ENCODE data around the gene GPD1. TPM values are rescaled to one million over a fixed set of nuclear protein-coding genes. Genes with fewer than 3 reads are reported as not detected.
"Not testable (repeated sequence)": the region's sequence is repeated elsewhere in the genome, so short reads cannot be mapped to it uniquely, and the experiment has no call there.

The GPD1 gene
- total RNA-seq, 1 donor: not detected

DNA sequence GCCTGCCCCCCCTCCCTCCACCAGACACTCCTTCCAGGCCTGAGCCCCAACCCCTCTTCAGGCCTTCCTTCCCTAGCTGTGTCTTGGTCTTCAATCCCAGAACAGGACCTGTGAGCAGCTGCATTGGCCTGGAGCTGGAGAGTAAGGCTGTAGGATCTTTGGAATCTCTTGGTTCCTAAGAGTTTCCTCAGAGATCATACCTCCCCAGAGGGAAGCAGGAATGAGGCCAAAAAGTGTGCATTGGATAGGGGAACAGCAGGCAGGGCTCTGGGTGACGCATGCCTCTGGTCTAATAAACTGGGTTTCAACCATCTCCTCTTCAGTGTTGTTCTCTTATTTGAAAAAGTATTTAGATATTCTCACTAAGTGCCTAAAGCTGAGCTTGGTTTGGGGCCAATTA is 20.5 kb upstream of the GPD1 start:
- TF ChIP-seq, protein P1, sequence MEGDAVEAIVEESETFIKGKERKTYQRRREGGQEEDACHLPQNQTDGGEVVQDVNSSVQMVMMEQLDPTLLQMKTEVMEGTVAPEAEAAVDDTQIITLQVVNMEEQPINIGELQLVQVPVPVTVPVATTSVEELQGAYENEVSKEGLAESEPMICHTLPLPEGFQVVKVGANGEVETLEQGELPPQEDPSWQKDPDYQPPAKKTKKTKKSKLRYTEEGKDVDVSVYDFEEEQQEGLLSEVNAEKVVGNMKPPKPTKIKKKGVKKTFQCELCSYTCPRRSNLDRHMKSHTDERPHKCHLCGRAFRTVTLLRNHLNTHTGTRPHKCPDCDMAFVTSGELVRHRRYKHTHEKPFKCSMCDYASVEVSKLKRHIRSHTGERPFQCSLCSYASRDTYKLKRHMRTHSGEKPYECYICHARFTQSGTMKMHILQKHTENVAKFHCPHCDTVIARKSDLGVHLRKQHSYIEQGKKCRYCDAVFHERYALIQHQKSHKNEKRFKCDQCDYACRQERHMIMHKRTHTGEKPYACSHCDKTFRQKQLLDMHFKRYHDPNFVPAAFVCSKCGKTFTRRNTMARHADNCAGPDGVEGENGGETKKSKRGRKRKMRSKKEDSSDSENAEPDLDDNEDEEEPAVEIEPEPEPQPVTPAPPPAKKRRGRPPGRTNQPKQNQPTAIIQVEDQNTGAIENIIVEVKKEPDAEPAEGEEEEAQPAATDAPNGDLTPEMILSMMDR (IDR thresholded peaks at IDR 0.05; ENCODE audit: extremely low read depth, low read depth, low read length): no peak
- Histone ChIP-seq H3K36me3 (ENCODE audit: insufficient read depth, low read length) (peaks cover 13% of the 10 kb centered on the region), H3K4me2 (ENCODE audit: insufficient read depth, low read length) (no peak overlapping the region), H3K4me1 (ENCODE audit: insufficient read depth, low read length) (peaks cover 16% of the 10 kb centered on the region), H3K27ac (ENCODE audit: low read depth, low read length) (no peak overlapping the region), H3K27me3 (ENCODE audit: insufficient read depth, low read length) (no peaks in the 10 kb centered on the region), H2AFZ (ENCODE audit: low read length) (no peak overlapping the region), H3K9me3 (ENCODE audit: low read depth, low read length) (no peaks in the 10 kb centered on the region), H4K20me1 (ENCODE audit: insufficient read depth, low read length) (peaks cover 3% of the 10 kb centered on the region), H3K79me2 (ENCODE audit: insufficient read depth, low read length) (peaks cover 15% of the 10 kb centered on the region), H3K4me3 (ENCODE audit: insufficient read depth, low read length) (no peak overlapping the region)
- DNase-seq (ENCODE audit: insufficient read length, low spot score, missing footprints): peak; percentile 93

DNA sequence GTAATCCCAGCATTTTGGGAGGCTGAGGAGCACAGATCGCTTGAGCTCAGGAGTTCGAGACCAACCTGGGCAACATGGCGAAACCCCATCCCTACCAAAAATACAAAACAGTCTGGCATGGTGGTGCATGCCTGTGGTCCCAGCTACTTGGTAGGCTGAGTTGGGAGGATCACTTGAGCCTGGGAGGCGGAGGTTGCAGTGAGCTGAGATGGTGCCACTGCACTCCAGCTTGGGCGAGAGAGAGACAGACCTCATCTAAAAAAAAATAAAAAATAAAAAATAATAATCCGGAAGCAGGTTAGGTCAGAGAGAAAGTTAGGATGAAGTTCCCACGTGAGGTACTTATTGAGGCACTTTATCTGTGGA is 19.4 kb upstream of the GPD1 start:
- not testable (repeated sequence) for H3K27me3 ChIP-seq (ENCODE audit: insufficient read depth, low read length); H3K9me3 ChIP-seq (ENCODE audit: low read depth, low read length); DNase-seq (ENCODE audit: insufficient read length, low spot score, missing footprints)
- H2AFZ ChIP-seq (ENCODE audit: low read length): peak overlapping the region; percentile 94
- H3K79me2 ChIP-seq (ENCODE audit: insufficient read depth, low read length): peaks cover 15% of the 10 kb centered on the region
- H3K27ac ChIP-seq (ENCODE audit: low read depth, low read length): peak overlapping the region; percentile 90
- H3K4me3 ChIP-seq (ENCODE audit: insufficient read depth, low read length): peak overlapping the region; percentile 94
- H4K20me1 ChIP-seq (ENCODE audit: insufficient read depth, low read length): peaks cover 13% of the 10 kb centered on the region
- peak overlapping the region; percentile 98 for H3K4me2 ChIP-seq (ENCODE audit: insufficient read depth, low read length)
- peaks cover 24% of the 10 kb centered on the region for H3K36me3 ChIP-seq (ENCODE audit: insufficient read depth, low read length)
- peaks cover 26% of the 10 kb centered on the region for H3K4me1 ChIP-seq (ENCODE audit: insufficient read depth, low read length)

DNA sequence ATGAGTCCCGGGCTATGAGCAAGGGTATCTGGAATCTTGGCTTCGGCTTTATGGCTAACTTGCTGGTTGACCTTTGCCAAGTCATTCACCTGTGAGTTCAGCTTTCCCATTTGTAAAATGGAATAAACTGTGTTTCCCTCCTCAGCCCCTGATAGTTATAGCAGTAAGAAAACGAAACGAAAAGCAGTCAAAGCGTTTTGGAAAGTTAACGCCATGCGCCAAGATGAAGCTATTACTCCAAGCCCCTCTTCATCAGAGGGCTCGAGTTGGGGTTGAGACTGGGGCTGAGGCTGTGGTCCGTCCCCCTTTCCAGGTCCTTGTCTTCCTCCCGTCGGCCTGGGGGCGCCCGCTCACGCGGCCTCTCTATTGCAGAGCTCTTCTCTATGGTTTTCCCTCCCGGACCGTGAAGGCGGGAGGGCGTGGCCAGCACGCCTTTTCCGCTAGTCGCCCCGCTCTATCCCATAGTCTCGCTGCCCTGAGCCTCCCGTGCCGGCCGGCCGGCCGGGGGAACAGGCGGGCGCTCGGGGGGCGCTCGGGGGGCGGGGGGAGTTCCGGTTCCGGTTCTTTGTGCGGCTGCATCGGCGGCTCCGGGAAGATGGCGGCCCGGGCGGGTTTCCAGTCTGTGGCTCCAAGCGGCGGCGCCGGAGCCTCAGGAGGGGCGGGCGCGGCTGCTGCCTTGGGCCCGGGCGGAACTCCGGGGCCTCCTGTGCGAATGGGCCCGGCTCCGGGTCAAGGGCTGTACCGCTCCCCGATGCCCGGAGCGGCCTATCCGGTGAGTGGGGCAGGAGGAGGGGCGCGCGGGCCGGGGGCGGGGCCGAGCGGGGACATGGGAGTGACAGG is 18.8 kb upstream of the GPD1 start, which contains the start of gene SMARCD1:
TSS of gene SMARCD1 (plus strand) at position 568 of the 840 bp plus-strand sequence. CDS start at position 596, 28 bp downstream.
- TF ChIP-seq, protein P1 (IDR thresholded peaks at IDR 0.05; ENCODE audit: extremely low read depth, low read depth, low read length): peak; percentile 60
- Histone ChIP-seq H3K4me2 (ENCODE audit: insufficient read depth, low read length) (peak within 1 kb of the TSS; percentile 98), H3K27me3 (ENCODE audit: insufficient read depth, low read length) (no peaks in the 10 kb centered on the region), H3K4me3 (ENCODE audit: insufficient read depth, low read length) (peak within 1 kb of the TSS; percentile 94), H3K79me2 (ENCODE audit: insufficient read depth, low read length) (peaks cover 20% of the 10 kb centered on the region), H3K4me1 (ENCODE audit: insufficient read depth, low read length) (peaks cover 26% of the 10 kb centered on the region), H2AFZ (ENCODE audit: low read length) (peak within 1 kb of the TSS; percentile 94), H3K9me3 (ENCODE audit: low read depth, low read length) (no peaks in the 10 kb centered on the region), H4K20me1 (ENCODE audit: insufficient read depth, low read length) (peaks cover 13% of the 10 kb centered on the region), H3K36me3 (ENCODE audit: insufficient read depth, low read length) (peaks cover 30% of the 10 kb centered on the region), H3K27ac (ENCODE audit: low read depth, low read length) (peak within 1 kb of the TSS; percentile 90)
- DNase-seq (ENCODE audit: insufficient read length, low spot score, missing footprints): peak; percentile 98

DNA sequence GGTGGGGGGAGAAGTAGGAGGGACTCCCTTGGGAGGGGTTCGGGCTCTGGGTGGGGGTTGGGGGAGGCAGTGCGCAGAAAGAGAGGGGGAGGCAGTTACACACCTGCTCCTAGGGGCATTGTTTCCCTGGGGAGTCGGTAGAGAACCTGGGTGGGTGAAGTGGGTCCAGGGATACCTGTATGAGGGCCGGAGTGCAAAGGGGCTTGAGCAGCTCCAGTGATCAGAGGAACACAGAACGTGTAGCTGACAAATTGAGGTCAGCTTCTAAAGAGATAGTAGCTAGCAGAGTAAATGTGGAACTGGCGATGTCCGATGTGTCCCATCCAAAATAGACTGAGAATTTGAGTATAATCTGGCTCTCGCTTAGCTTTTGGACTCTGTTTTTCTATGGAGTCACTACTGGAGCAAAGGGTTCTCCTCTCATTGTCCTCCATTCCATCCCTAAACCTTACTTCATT is 18.2 kb upstream of the GPD1 start:
- H3K4me2 ChIP-seq (ENCODE audit: insufficient read depth, low read length): peak overlapping the region; percentile 97
- H3K4me3 ChIP-seq (ENCODE audit: insufficient read depth, low read length): peak overlapping the region; percentile 94
- H3K27ac ChIP-seq (ENCODE audit: low read depth, low read length): peak overlapping the region; percentile 43
- TF ChIP-seq, protein P1 (IDR thresholded peaks at IDR 0.05; ENCODE audit: extremely low read depth, low read depth, low read length): no peak
- H3K36me3 ChIP-seq (ENCODE audit: insufficient read depth, low read length): peaks cover 37% of the 10 kb centered on the region
- peaks cover 13% of the 10 kb centered on the region for H4K20me1 ChIP-seq (ENCODE audit: insufficient read depth, low read length)
- no peaks in the 10 kb centered on the region for H3K9me3 ChIP-seq (ENCODE audit: low read depth, low read length)
- peaks cover 20% of the 10 kb centered on the region for H3K79me2 ChIP-seq (ENCODE audit: insufficient read depth, low read length)
- DNase-seq (ENCODE audit: insufficient read length, low spot score, missing footprints): peak; percentile 88
- no peak overlapping the region for H2AFZ ChIP-seq (ENCODE audit: low read length)
- no peaks in the 10 kb centered on the region for H3K27me3 ChIP-seq (ENCODE audit: insufficient read depth, low read length)
- H3K4me1 ChIP-seq (ENCODE audit: insufficient read depth, low read length): peaks cover 26% of the 10 kb centered on the region

Measured in osteoblast (primary cell).